Activated naive CD4-positive, alpha-beta T cell treated with anti-CD3 and anti-CD28 coated beads for 36 hours (primary cell): Measurements from ENCODE around the gene CBX8. TPM values are rescaled to one million over a fixed set of nuclear protein-coding genes. Genes with fewer than 3 reads are reported as not detected.

ENCODE experiments used
- CTCF ChIA-PET: fragments of 350-600 bp; sonication (Branson Sonifier 250); formaldehyde crosslinking; loops from one replicate; lab custom pipeline; 2021; ENCODE audit warnings: antibody characterized with exemption; lab: Charles Lee
- DNase-seq: peaks from one replicate; pipeline ENCODE4 v3.0.0-alpha.2; 2020
- H3K27ac Mint-ChIP-seq: one replicate; pipeline ENCODE4 v1.8.0; 2021; ENCODE audit warnings: mild to moderate bottlenecking, mixed read lengths
- H3K27me3 Mint-ChIP-seq: one replicate; pipeline ENCODE4 v1.8.0; 2021; ENCODE audit warnings: low read depth, mixed read lengths
- H3K36me3 Mint-ChIP-seq: one replicate; pipeline ENCODE4 v1.8.0; 2021; ENCODE audit warnings: low read depth, mixed read lengths
- H3K4me1 Mint-ChIP-seq: one replicate; pipeline ENCODE4 v1.8.0; 2021; ENCODE audit warnings: low read depth, mixed read lengths
- H3K4me3 Mint-ChIP-seq: one replicate; pipeline ENCODE4 v1.8.0; 2021; ENCODE audit warnings: mild to moderate bottlenecking, moderate library complexity, mixed read lengths
- H3K9me3 Mint-ChIP-seq: one replicate; pipeline ENCODE4 v1.8.0; 2021; ENCODE audit warnings: mixed read lengths
- intact Hi-C: fragments of 100-400 bp; cut with micrococcal nuclease; formaldehyde crosslinking; loops from one replicate; pipeline ENCODE4 v1.15.1; 2023
- total RNA-seq, 2 experiments: library from RNA; stranded (reverse); gene quantifications; one replicate each; pipeline ENCODE4 v1.2.3, GENCODE V29; 2021

The CBX8 gene
- total RNA-seq, 2 experiments from 2014 or later: 3.8 to 3.9 TPM

DNA sequence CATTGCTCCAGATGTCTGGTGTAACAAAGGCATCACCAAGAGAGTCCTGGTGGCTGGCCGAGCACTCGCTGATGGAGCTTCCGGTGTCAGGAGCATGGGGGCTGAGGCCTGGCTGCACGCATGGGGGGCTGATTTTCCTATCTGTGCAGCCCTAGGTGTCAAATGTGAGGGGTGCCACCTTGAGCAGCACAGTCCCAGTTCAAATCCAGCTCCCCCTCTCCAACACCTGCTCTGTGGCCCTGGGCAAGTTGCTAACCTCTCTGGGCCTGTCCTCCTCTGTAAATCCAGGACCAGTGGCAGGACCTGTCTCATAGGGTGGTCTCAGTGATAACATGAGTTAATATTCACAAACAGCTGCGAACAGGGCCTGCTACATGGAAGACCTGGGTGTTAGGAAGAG, 53.3 kb downstream of the CBX8 start:
- Mint-ChIP-seq H3K9me3 (no peaks in the 10 kb centered on the region), H3K27ac (no peak overlapping the region), H3K27me3 (peaks cover 37% of the 10 kb centered on the region), H3K4me3 (no peak overlapping the region), H3K4me1 (peaks cover 18% of the 10 kb centered on the region), H3K36me3 (no peaks in the 10 kb centered on the region)
- DNase-seq: no peak
- intact Hi-C loops: no loop called here
- CTCF ChIA-PET: interaction anchor here (0.6 to 1.1 kb wide), 4 partner anchors 14 to 647 kb away, joined by 3 to 4 read pairs (median 3); no protein-coding TSS in a partner anchor

DNA sequence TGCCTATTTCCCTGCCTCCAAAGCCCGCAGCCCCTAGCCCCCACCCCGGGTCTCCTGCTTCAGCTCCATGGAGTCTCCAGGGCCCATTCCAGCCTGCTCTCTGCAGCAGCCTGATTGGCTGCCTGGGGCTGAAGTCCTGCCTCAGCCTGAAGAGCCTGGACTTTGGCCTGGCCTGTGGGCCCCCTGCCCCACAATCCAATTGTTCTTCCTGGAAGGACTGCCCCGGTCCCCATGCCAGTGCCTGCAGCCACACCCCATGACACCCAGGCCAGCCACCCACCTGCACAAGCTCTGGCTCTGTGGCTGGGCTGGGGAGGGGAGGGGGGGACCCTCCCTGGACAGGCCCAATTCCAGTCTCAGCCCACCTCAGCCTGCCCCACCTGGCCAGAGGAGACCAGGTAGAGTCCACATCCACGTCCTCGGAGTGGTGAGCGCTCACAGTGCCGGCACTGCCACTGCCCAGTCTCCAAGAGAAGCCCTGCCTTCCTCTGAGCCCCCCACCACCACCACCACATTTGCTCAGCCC, 53.9 kb downstream of the CBX8 start:
- Mint-ChIP-seq H3K36me3 (no peaks in the 10 kb centered on the region), H3K27ac (no peak overlapping the region), H3K9me3 (no peaks in the 10 kb centered on the region), H3K4me3 (no peak overlapping the region), H3K4me1 (peaks cover 18% of the 10 kb centered on the region), H3K27me3 (peaks cover 35% of the 10 kb centered on the region)
- intact Hi-C loops: no loop called here
- CTCF ChIA-PET: interaction anchor here (1.1 to 1.4 kb wide), 2 partner anchors 14 to 108 kb away, joined by 3 to 4 read pairs; no protein-coding TSS in a partner anchor
- no peak for DNase-seq

DNA sequence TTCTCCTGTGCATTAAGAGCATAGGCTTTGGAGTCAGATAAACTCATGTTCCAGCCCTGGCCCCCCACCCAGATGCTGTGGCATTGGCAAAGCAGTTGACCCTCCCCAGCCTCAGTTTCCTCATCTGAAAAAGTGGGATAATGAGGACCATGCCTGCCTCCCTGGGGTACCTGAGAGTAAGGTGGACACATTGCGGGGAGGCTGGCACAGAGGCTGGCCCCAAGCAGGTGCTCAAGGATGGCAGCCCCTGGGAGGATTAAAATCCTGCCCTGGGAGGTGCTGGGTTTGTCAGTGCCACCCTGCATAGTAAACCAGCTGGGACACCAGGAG, 54.3 kb downstream of the CBX8 start:
- Mint-ChIP-seq H3K27ac (no peak overlapping the region), H3K27me3 (peaks cover 31% of the 10 kb centered on the region), H3K9me3 (no peaks in the 10 kb centered on the region), H3K4me1 (peaks cover 14% of the 10 kb centered on the region), H3K36me3 (no peaks in the 10 kb centered on the region), H3K4me3 (no peak overlapping the region)
- DNase-seq: no peak
- CTCF ChIA-PET: interaction anchor here (0.6 to 1.9 kb wide), 7 partner anchors 9 to 241 kb away, joined by 3 to 12 read pairs (median 4); no protein-coding TSS in a partner anchor
- intact Hi-C loops: no loop called here

Other genes starting within 250 kb of the CBX8 start
- gene RBFOX3, start 186.0 kb downstream of the CBX8 start, total RNA-seq: not detected
- not detected for gene ENPP7, start 66.1 kb downstream of the CBX8 start, total RNA-seq
- 1 to 10 TPM; 5.2 to 5.8 TPM for gene CBX2, start 18.9 kb downstream of the CBX8 start, total RNA-seq
- 10 to 100 TPM; 22.7 to 26.3 TPM for gene CBX4, start 42.4 kb upstream of the CBX8 start, total RNA-seq
- gene TBC1D16, start 238.8 kb upstream of the CBX8 start, total RNA-seq: 10 to 100 TPM; 17.0 to 19.0 TPM
- under 1 TPM in 1 of 2 experiments, not detected in 1; 0.32 TPM for gene CCDC40, start 239.6 kb upstream of the CBX8 start, total RNA-seq